HK-2 (cell line): ENCODE data around the gene CFAP45.

ENCODE experiments used
- DNase-seq: peaks from one replicate; pipeline ENCODE4 v3.0.0-alpha.2; 2018; ENCODE audit not compliant: unreplicated experiment

Gene CFAP45

GRCh38 chr1:159877695-159878444 is 22.1 kb downstream of the CFAP45 start:
- no peak for DNase-seq

GRCh38 chr1:159873530-159874143 is 26.3 kb downstream of the CFAP45 start:
- DNase-seq = no peak

DNA sequence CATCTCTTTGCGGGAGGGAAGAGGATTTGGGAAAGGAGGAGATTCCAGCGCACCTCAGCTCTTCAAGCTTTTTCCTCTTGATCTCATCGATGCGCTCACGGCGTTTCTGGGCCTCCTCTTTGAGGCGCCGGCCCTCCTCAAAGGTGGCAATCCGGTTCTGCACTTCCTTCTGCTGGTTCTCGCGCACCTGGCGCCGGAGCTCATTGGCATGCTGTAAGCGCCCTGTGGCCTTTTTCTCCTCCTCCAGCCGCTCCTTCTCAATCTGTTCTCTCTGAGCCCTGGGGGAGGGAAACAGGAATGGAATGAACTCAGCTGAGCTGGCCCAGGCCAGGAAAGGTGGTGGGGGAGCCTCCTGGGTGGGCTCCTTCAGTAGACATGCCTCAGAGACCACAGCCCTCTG is 27.1 kb downstream of the CFAP45 start:
- DNase-seq = no peak

- DNase-seq = no peak
Measured at GRCh38 chr1:159870704-159871103, 29.3 kb downstream of the CFAP45 start.

- DNase-seq = no peak
Measured at GRCh38 chr1:159869607-159870006, 30.4 kb downstream of the CFAP45 start.

GRCh38 chr1:159869173-159869572 is 30.8 kb downstream of the CFAP45 start:
- DNase-seq = peak; percentile 60

- DNase-seq = no peak
Measured at GRCh38 chr1:159868766-159869165, 31.2 kb downstream of the CFAP45 start.

DNA sequence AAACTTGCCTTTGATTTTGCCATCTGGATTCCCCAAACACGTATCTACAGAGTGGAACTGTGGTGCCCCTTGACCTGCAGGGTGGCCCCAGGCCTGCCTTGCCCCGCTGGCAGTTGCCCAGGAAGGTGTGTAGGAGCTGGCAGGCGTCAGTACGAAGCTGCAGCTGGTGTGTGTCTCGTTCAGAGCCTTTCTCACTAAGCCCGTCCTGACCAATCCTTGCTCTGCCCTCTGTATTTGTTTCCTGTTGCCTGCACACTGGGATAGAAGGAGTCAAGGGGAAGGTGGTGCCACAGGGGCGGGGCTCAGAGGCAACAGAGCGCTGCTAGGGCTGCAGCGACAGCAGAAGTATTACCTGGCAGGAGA is 32.3 kb downstream of the CFAP45 start:
- no peak for DNase-seq

- DNase-seq = no peak
Measured at GRCh38 chr1:159866905-159867663, 32.9 kb downstream of the CFAP45 start.

GRCh38 chr1:159866066-159866465 is 33.9 kb downstream of the CFAP45 start:
- DNase-seq = no peak

GRCh38 chr1:159864262-159864661 is 35.7 kb downstream of the CFAP45 start:
- DNase-seq = no peak

GRCh38 chr1:159862557-159862956 is 37.4 kb downstream of the CFAP45 start, which contains the start of gene VSIG8:
Gene VSIG8, minus strand, starts transcription at chr1:159862657. Its CDS starts 136 bp downstream, at chr1:159862521.
- no peak for DNase-seq

DNA sequence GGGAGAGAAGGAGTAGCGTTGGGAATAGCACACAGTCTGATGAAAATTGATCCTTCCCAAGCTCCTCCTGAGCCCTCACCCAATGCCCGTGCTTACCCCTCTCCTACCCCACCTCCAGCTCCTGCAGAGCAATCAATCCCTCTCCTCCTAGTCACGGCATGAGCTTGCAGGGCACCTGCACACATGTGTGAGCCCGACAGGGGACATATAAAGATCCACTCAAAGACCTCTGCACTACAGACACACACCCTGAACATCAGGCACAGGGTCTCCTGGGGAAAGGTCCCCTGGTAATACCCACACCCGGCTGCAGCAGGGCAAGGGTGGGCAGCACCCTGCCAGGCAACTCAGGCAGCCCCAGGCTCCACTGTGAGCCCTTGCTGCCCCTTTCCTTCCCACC is 37.9 kb downstream of the CFAP45 start:
- no peak for DNase-seq

- DNase-seq = no peak
Measured at GRCh38 chr1:159861218-159861617, 38.7 kb downstream of the CFAP45 start.

GRCh38 chr1:159860456-159860855 is 39.5 kb downstream of the CFAP45 start:
- DNase-seq = no peak

GRCh38 chr1:159859767-159860322 is 40.1 kb downstream of the CFAP45 start:
- DNase-seq = no peak

- DNase-seq = no peak
Measured at GRCh38 chr1:159857889-159858288, 42.1 kb downstream of the CFAP45 start.

DNA sequence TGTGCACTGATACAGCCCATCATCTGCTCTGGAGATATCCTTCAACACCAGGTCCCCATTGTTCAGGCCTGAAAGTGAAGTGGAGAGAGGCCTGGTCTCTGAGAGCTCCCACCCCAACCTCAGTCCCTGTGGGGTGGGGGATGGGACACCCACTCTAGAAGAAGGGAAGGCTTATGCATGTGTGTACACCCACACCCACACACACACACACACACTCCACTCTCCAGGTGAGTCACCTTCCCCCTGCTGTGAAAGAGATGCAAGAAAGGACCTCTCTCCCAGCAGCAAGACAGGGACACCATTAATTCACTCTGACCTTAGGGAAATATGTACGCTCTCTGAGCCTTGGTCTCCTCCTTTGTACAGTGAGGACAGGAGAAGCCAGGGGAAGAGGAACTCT is 43.4 kb downstream of the CFAP45 start:
- no peak for DNase-seq

- no peak for DNase-seq
Measured at GRCh38 chr1:159855709-159856108, 44.3 kb downstream of the CFAP45 start.

DNA sequence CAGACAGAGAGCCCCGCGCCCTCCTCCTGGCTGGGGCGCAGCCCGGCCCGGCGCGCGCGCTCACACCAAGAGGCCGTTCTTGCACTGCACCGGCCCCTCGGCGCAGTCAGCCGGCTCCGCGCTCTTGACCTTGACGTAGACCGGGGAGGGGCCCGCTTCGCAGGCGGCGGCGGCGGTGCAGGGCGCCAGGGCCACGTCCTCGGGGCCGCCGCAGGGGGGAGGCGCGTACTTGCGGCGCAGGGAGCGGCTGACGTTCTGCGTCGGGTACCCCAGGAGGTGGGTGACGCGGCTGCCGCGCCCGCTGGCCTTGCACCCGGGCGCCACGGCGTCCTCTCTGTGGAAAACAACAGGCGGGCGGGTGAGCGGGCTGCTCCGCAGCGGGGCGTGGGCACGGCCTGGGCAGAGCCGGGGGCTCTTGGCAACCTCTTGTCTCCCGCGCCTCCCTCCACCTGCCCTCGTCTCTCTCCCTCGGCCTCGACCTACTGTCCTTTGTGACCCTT is 45.2 kb downstream of the CFAP45 start:
- peak; percentile 85 for DNase-seq

DNA sequence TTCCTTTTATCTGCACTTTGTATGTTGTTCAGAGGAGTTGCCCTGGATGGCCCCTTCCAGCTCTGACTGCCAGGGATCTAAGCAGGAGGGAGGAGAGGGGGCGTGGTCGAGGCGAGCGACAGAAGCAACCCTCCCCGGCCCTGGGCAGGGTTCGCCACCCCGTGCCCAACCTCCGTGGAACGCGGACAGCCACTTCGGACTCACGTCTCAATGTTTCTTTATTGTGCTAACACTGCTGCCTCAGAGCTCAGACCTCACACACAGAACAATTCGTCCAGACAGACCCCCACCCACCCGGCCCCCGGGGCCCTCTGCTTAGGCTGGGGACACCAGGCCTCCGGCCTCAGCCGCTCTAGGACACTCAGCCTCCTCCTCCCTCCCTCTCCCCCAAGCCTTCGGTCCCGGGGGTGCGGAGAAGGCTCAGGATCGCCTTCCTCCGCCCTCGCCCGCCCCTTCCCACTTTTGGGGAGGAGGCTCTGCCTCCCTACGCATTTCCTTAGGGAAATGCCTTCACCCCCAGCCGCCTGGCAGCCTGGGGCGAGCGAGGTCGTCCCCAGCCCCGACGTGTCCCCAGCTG is 45.8 kb downstream of the CFAP45 start:
- peak; percentile 67 for DNase-seq
